Measurements from ENCODE around the gene FAM217B.

Gene FAM217B

GRCh38 chr20:59983076-59983475 lies 42.9 kb downstream of the FAM217B start:
- DNase-seq = no peak

GRCh38 chr20:59984541-59984940 lies 44.4 kb downstream of the FAM217B start:
- DNase-seq = no peak

GRCh38 chr20:59985164-59985563 lies 45.0 kb downstream of the FAM217B start:
- DNase-seq = no peak

- no peak for DNase-seq
These were observed 45.7 kb downstream of the FAM217B start for GRCh38 chr20:59985864-59986263.

GRCh38 chr20:59987135-59987534 lies 46.9 kb downstream of the FAM217B start:
- DNase-seq = no peak

- DNase-seq = no peak
These were observed 48.0 kb downstream of the FAM217B start for GRCh38 chr20:59988141-59988540.

- DNase-seq = no peak
These were observed 52.4 kb downstream of the FAM217B start for GRCh38 chr20:59992526-59993084.

- no peak for DNase-seq
These were observed 53.7 kb downstream of the FAM217B start for GRCh38 chr20:59993736-59994430.

GRCh38 chr20:59994697-59995122 lies 54.5 kb downstream of the FAM217B start:
- no peak for DNase-seq

- DNase-seq = no peak
These were observed 55.9 kb downstream of the FAM217B start for GRCh38 chr20:59996108-59996507.

GRCh38 chr20:59997896-59998295 lies 57.7 kb downstream of the FAM217B start:
- no peak for DNase-seq

Measured in CD4-positive, alpha-beta T cell treated with Interleukin-12 subunit alpha and Interleukin-12 subunit beta, for 1 hour (primary cell).